HG03521 (cell line): ENCODE measurements around the gene ANKRD10.

Source experiments
- ATAC-seq: cut with Tn5 transposase; IDR thresholded peaks from one replicate; pipeline ENCODE4 v1.9.1; 2021; ENCODE audit warnings: mild to moderate bottlenecking, moderate library complexity; ENCODE audit not compliant: unreplicated experiment

Gene ANKRD10

DNA sequence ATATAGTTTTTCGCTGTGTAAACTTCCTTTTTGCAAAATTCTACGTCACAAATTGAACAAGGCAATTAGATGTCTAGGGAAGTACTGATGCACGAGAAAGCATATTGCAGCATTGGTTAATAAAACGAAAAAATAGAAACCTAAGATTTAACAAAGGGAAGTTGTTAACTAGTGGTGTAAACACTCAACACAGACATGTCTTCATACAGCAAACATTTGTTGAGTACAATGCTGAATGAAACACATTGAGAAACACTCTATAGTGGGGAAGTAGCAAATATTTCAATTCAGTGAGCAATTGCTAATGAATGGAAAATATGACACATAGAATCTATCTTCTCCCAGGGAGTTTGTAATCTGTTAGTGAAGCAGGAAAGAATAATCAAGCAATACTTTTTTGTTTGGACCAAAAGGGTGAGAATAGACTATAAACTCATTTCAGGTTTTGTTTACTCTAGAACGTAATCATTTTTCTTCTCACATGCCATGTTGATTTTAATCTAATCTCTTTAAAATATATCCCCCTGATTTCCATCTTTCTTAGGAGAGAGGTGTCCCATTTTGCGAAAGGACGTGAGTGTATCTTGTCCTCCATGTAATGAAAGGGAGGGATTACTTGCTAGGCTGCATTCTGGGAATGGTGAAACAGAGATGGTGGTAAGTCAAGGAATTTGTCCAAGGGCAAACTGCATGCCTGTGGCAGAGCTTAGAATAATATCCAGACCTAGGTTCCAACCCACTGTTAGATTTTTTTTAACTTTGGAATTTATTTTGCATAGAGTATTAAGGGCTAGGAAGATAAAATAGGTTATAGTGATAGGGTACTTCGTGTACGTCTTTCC, 1.7 kb upstream of the ANKRD10 start:
- no peak for ATAC-seq

DNA sequence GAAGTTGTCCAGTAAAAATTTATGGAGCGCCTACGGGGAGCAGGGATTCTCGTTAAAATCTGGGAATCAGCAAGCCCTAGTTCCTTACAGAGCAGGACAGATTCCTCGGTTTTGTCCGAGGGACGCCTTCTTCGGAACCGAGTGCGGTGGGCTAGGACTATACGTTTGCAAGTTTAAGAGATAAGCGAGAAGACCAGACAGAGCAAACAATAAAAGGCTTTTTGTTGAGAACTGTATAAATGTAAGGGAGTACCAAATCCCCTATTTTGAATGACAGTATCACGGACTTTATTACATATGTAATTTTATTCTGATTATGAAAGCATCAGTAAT, 971 bp upstream of the ANKRD10 start:
- ATAC-seq = no peak

DNA sequence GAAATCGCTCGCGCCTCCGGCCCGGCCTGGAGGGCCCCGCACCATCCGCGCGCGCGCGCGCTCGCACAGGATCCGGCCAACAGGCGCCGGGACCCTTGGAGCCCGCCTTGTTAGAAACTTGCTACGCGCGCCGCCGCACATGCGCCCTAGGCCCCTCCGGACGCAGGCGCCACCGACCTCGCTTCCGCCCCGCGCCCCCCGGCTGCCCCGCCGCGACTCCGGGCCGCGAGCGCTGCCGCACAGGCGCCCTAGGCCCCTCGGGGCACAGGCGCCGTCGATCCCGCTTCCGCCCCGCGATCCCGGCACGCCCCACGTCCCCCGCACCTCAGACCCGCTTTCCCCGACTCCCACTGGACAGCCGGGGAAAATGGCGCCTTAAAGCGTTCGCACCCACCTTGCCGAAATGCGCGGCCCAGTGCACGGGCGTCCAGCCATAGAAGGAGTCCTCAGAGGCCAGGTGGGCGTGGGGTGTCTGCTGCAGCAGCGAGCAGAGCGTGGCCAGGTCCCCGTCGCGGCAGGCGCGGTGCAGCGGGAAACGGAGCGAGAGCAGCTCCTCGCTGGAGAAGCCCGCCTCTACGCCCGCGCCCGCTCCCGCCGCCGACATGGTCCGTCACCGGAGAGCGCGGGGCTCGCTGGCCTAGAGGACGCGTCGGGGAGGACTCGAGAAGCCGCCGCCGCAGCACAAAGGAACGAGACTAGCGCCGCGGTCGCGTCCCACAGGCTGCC, 375 bp downstream of the ANKRD10 start:
- peak; percentile 31 for ATAC-seq

DNA sequence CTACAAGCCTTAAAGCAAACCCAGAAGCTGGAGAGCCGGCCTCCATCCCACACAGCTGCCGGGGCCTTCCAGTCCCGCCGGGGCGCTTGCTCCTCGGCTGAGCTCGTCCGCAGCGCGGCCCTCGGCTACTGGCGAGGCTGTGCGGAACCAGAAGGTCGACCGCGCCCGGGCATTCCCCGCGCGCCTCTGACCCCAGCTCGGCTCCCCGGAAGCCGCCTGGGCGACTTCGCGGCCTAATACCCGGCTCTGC, 863 bp downstream of the ANKRD10 start:
- no peak for ATAC-seq

DNA sequence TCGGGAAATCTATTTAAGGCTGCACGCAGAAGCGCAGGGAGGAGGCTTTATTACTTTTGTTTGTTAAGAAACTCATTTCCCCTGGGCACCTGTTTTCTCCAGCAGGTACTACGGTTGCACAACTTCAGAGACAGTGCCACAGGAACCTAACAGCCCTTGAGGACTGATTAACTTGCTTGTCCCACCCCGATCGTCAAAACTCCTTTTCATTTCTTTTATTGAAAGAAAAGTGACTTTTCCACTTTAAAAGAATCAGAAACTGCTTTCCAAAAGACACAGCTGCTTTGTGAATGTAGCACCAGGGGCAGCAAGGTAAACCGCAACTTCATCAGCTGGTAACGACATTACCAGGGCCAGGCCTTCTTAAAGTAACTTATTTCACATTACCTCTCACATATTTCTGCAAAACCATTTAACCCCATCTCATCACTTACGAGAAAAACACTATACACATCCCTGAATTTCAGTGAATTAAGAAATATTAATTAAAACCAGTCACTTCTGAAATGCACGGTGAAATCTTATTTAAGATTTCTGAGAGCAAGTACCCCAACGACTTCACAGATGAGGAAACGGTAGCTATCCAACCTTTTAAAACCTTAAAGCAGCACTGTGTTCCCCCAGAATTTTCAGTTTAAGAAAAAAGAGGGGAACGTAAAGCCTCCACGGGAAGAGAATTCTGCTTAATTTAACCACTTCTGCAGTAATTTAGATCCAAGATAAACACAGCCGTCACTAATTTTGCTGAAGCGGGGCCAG, 1.4 kb downstream of the ANKRD10 start:
- ATAC-seq = no peak

DNA sequence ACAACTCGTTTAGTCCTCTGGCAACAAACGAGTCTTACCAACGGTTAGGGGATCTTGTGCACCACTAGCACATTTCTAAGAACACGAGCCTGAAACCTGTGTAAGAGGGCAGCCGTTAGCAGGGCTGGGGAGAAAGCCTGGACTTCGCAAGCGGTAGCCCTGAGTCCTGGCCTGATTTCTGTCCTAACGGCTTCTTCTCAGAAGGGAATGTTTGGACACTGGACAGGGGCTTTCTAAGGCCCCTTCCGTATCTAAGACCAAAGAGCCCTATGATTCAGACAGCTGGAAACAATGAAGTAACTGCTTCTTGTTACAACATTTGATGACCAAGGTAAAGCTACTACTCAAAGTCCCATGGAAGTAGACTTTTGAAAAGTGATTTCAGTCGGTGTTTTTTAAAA, 2.2 kb downstream of the ANKRD10 start:
- no peak for ATAC-seq

DNA sequence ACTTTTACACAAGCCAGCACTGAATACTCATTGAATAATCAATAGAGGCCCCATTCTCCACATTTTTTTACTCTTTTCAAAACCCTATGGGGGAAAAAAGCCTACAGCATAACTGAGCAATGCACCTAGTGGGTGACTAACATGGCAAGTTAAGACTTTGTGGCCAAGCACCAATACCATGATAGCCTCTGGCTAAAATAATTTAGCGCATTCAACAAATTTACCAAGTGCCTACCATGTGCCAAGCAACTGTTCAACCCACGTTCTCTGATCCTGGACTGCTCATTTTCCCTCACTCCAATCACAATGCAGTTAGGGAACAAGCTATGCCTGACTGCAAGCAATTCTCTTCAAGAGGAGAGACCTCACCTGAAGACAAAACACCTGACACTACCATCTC, 3.0 kb downstream of the ANKRD10 start:
- no peak for ATAC-seq

DNA sequence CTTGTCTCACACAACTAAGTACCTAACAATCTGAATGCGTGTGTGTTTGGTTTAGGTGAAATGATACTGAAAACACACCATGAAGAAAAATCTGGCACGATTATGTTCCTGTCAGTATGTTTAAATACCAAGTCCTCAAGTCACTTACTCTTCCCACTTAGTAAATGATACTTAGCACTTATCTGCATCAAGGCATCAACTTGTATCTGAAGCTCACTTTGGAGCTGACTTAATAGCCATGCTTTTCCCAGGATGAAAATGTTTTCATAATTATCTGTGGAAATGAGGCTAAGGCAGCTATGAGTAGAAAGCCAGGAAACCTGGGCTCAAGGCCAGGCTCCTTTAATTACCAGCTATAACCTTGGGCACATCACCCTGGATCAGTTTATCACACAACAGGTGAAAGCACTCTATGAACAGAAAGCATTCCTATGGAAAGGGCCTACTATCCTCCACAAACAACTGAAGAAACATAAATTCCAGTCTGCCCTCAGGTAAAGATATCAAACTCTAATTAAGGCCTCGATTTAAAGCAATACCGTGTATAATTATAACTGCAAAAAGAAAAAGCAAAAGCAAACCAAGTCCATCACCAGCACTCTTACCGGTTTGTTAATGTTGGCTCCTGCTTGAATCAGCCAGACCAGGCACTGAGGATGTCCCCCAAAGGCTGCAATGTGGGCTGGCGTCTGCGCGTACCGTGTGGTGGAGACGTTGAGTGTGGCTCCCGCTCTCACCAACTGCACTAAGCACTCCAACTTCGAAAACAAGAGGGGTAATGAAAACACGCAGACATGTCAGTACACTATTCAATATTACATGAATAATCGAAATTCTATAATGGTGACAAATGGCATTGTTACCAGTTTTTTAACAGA, 4.6 kb downstream of the ANKRD10 start:
- ATAC-seq = no peak

DNA sequence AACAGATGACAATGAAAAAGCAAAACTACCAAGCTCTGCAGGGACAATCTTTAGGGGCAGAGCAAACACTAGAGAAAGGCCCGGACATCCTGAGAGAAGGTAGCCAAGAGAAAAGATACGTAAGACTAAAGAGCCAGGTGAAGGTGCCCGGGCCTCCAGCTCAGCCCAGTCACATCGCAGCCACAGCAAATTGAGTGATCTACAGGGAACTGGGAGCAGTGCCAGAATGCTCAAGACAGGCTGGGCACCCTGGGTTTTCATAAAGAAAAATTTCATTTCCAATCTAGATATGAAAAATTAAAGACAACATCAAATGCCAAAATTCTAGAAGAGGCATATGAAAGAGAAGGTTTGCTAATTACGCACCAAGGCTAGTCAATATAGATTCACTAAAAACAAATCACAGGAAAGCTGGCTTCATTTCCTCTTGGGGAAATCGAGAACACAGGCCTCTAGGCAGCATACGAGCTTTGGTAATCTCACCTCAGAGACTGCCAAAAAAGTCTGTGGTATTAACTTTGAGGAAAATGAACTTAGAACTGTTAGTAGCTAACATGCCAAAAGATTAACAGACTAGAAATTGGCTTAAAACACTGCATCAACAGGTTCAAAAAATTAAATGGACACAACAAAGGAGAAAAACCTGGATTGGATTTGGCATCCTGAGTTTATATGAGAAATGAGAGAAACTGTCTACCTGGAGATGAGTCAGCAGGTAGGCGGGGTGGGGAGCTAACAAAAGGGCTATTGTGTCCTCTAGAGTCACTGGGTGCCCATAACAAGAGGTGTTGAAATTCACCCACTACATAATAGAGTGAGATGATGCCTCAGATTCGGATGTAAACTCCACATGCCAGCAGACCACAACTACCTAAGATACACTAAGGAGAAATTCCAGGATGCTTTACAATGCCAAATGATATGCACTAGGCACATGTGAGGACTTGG, 6.6 kb downstream of the ANKRD10 start:
- ATAC-seq = no peak

DNA sequence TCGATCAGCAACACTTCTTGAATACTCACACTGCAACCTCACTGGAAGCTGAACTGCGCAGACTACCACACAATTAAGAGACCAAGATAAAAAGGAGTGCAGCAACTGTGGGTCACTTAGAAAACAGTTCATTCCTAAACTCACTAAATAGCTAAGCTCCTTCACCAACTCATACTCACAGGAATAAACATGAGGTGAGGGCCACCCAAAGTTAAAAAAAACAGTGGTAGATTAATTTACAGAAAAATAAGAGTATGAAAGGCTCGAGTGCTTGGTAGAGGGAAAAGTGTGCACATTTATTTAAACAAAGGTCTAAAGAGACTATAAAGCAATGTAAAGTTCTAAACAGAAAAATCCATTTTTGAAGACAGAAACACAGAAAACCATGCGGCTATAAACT, 7.6 kb downstream of the ANKRD10 start:
- ATAC-seq = no peak

DNA sequence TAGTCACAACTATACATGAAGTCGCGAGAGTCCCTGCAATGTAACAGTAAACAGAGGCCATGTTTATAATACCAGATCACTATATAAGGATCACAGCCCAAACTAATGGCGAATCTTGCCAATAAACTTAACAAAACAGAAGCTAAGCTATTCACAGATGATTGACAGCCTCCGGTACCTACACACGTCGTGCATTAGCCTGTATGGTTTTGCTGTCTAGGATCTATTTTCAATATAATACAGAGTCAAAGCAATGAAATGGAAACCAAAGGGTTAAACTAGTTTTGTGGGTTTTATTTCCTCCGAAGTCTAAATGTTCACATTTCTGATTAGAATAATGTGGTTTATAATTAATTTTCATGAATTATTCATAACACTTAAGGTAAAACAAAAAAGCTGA, 10.1 kb downstream of the ANKRD10 start:
- no peak for ATAC-seq

DNA sequence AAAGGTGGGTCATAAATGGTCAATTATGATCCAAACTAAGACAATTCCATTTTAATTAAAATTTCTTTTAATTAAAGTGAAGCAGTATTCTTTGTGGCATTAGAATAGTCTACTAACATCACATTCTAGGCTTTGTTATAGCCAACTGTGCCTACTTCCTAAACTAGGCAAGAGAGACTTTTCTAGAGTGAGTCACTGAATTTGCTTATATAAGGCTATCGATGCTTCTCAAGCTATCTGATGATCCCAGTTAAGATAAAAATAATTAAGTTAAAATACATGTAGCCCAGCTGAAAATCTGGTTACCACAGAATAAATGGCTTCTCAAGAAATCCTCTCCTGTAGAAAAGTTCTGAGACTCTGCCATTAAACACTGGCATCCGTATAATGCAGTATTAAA, 12.5 kb downstream of the ANKRD10 start:
- ATAC-seq = no peak

DNA sequence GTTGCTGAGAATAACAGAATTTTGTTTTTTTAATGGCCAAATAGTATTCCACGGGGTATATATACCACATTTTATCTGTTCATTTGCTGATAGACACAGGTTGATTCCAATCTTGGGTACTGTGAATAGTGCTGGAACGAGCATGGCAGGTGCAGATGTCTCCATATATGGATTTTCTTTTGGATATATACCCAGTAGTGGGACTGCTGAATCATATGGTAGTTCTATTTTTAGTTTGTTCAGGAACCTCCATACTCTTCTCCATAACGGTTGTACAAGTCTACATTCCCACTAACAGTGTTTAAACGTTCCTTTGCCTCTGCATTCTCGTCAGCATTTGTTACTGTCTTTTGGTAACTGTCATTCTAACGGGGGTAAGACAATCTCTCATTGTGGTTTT, 17.3 kb downstream of the ANKRD10 start:
- ATAC-seq = no peak

DNA sequence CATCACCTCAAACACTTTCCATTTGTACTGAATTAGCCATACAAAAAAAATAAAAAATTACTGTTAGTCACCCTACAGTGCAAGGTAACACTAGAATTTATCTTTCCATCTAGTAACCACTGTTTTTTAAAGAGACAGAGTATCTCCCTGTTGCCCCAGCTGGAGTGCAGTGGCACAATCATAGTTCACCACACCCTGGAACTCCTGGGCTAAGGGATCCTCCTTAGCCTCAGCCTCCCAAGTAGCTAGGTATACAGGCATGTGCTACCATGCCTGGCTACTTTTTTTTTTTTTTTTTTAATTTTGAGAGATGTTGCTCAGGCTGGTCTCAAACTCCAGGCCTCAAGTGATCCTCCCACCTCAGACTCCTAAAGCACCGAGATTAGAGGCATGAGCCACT, 17.9 kb downstream of the ANKRD10 start:
- ATAC-seq = no peak

DNA sequence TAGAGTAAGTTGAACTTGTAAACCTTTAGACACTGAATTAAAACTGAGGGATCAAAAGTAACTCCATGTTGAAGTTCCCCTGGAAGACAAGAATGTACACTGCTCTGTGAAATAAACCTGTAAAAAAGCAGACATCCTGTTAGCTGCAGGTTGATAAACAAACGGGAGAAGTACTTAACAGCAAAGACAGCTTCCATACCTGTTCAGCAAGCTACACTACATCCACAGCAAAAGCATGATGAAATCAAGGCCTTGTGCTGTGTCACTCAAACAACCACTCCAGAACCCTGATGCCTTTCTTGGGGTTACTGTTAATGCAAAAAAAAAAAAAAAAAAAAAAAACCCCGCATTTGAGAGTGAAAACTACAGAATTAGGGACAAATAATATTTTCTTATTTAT, 20.8 kb downstream of the ANKRD10 start:
- no peak for ATAC-seq

DNA sequence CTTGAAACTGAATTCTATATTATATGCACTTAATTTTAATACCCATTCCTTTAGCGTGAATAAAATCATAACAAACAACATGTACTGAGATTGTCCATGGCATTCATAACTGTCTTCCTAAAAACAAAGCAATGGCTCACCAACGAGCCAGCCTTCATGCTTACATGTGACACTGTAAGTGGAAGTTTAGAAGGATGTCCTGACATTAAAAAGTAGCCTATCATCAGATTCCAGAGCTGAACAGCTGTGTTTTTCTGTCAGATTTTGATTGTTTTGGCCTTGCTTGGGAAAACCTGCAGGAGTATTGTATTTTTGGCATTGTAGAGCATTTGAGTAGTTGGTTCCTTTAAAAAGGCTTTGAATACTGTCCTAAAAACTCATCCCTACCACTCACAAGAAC, 21.3 kb downstream of the ANKRD10 start:
- ATAC-seq = no peak

DNA sequence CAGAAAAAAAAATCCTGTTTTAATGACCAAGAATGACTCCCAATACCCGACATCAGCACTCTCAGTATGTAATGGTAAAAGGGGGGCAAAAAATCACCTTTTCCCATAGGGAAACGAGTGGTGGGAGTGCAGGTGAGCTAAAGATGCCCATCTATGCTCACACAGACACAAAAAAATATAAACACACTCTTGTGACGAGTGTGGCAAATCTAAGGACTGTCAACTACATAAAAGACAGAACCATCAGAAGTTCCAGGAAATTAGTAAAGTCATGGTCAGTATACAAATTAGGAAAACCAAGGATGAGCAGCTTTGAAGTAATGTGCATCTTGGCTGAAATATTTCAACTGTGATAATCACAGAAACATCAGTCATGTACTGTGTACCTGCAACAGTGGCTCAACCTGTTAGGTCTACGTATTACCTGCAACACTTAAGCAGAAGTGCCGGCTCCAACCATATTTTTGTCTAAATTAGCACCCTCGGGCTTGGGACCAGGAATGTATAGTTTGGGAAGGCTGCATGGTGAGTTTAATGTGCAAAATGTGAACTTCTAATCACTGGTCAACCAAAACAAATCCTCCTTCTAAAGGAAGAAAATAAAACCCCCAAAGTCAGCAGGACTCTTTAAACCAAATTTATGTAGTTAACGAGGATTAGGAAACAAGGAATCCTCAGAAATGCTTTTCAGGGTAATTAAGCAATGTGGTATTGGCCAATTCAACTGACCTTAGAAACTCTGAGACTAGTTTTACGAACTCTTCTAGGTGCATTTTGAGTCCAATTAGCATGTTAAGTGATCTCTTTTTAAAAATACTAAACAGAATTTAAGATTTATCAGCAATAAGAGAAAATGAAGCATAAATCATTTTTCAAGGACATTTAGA, 24.3 kb downstream of the ANKRD10 start:
- no peak for ATAC-seq

DNA sequence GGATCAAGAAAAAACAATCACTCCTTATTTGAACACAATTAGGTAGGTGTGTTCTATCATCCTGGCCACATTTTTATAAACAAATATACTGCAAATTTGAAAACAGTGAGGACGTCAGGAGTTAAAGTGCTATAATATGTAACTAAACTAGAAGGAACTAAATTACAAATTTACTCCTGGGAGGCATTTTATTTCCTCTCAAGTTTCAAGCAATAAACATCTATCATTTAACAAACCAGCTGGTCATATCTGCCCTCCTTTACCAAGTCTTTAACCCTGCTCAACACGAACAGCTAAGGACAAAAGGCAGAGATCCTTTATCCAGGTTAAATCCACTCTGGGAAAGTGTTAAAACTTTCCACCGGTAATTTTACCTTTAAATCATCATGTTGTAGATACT, 26.5 kb downstream of the ANKRD10 start:
- no peak for ATAC-seq
